K562 (cell line): ENCODE results near the gene GSK3B. TPM values are rescaled to one million over a fixed set of nuclear protein-coding genes. Genes with fewer than 3 reads are reported as not detected.

ENCODE experiments used
- ATAC-seq: fragments of 200-7000 bp; cut with Tn5 transposase; 3 replicates; pipeline ENCODE4 v1.9.1; 2020; ENCODE audit warnings: moderate library complexity
- BruUV-seq: library from RNA; stranded (reverse); fragments of 400-500 nt; replicated peaks from 2 replicates; lab custom pipeline; 2021; lab: Mats Ljungman, UMichigan
- CTCF ChIA-PET: fragments of 300-600 bp; formaldehyde crosslinking; extraction: SDS; loops from one replicate; lab custom pipeline; 2021; ENCODE audit warnings: low intra/inter-chr PET ratio; lab: Yijun Ruan, JAX
- POLR2A ChIA-PET: fragments of 300-600, 350-650 bp; sonication (Branson Sonifier 250); formaldehyde crosslinking; extraction: SDS; loops from one replicate; lab custom pipeline; 2021; ENCODE audit warnings: antibody characterized with exemption, inconsistent platforms; lab: Yijun Ruan, JAX
- DNase-seq, 4 experiments: peaks; one replicate each; pipeline versions ENCODE4 v3.0.0 to v3.0.0-alpha.2; 2011 to 2018; ENCODE audit warnings: low spot score in 3 of 4, mixed read lengths in 3 of 4; ENCODE audit errors: extremely low read depth in 1 of 4
- FAIRE-seq: peaks from 2 replicates; lab custom pipeline; 2011; peaks lifted over from hg19 to GRCh38; lab: Jason Lieb, UNC
- H2AFZ ChIP-seq: 2 replicates; pipeline ENCODE4 v1.6.0; 2011; ENCODE audit warnings: low read depth, low read length, control low read depth, inconsistent platforms
- H3K27ac ChIP-seq: fragments of 200-600 bp; 3 replicates; pipeline ENCODE4 v1.8.0; 2011; ENCODE audit warnings: low read depth, mild to moderate bottlenecking, control low read depth, inconsistent platforms, low read length, moderate library complexity, mixed read lengths; ENCODE audit errors: extremely low read depth
- H3K27me3 ChIP-seq, 2 experiments: fragments of 300-600 bp in 1 of 2; 2 replicates in 1 of 2; 3 replicates in 1 of 2; pipeline versions ENCODE4 v1.6.0 to v1.8.0; 2011; ENCODE audit warnings: inconsistent platforms in 2 of 2, low read length in 2 of 2, mild to moderate bottlenecking in 1 of 2, mixed read lengths in 1 of 2, moderate library complexity in 1 of 2; ENCODE audit not compliant: control insufficient read depth in 2 of 2, insufficient read depth in 2 of 2
- H3K36me3 ChIP-seq: fragments of 300-600 bp; 3 replicates; pipeline ENCODE4 v1.8.0; 2011; ENCODE audit warnings: mild to moderate bottlenecking, low read length, inconsistent platforms; ENCODE audit not compliant: control insufficient read depth, insufficient read depth
- H3K4me1 ChIP-seq, 2 experiments: fragments of 200-600 bp in 1 of 2; replicated peaks in 1 of 2; 2 replicates in 1 of 2; 3 replicates in 1 of 2; pipeline versions ENCODE4 v1.5.1 to v1.8.0; 2011; ENCODE audit warnings: inconsistent platforms in 2 of 2, low read length in 2 of 2, mild to moderate bottlenecking in 1 of 2, mixed read lengths in 1 of 2, moderate library complexity in 1 of 2; ENCODE audit not compliant: control insufficient read depth in 2 of 2, insufficient read depth in 2 of 2
- H3K4me2 ChIP-seq: 2 replicates; pipeline ENCODE4 v1.6.1; 2011; ENCODE audit warnings: low read length, control low read depth, inconsistent platforms, mixed read lengths; ENCODE audit not compliant: insufficient read depth
- H3K4me3 ChIP-seq: fragments of 200-600 bp; sonication (generic), shearing (Covaris generic); 2 replicates; pipeline ENCODE4 v1.5.1; 2016; ENCODE audit warnings: control low read depth, inconsistent platforms
- H3K79me2 ChIP-seq: fragments of 200-600 bp; 3 replicates; pipeline ENCODE4 v1.8.0; 2011; ENCODE audit warnings: low read length, inconsistent platforms; ENCODE audit not compliant: control insufficient read depth, insufficient read depth
- H3K9ac ChIP-seq, 2 experiments: 2 replicates each; pipeline versions ENCODE4 v1.6.0 to v1.6.1; 2011; ENCODE audit warnings: low read depth in 2 of 2, low read length in 2 of 2, control low read depth in 1 of 2, inconsistent platforms in 1 of 2, mild to moderate bottlenecking in 1 of 2, mixed read lengths in 1 of 2; ENCODE audit not compliant: insufficient read depth in 1 of 2
- H3K9me1 ChIP-seq: one replicate; pipeline ENCODE4 v1.6.0; 2011; ENCODE audit warnings: inconsistent platforms, mild to moderate bottlenecking, low read length, moderate library complexity; ENCODE audit not compliant: control insufficient read depth, insufficient read depth
- H3K9me3 ChIP-seq: replicated peaks from 2 replicates; pipeline ENCODE4 v1.5.1; 2011; ENCODE audit warnings: low read depth, low read length, inconsistent platforms; ENCODE audit not compliant: control insufficient read depth, insufficient read depth
- H4K20me1 ChIP-seq: replicated peaks from 2 replicates; pipeline ENCODE4 v1.6.1; 2011; ENCODE audit warnings: low read length, inconsistent platforms, mixed read lengths; ENCODE audit not compliant: control insufficient read depth, insufficient read depth
- CAMTA2 ChIP-seq: fragments of 250-450 bp; sonication (Bioruptor Pico); conservative IDR thresholded peaks from 2 replicates; pipeline ENCODE4 v1.5.1; 2022
- CEBPB ChIP-seq: fragments of 450-650 bp; IDR thresholded peaks from 2 replicates; pipeline ENCODE4 v1.6.1; 2016; ENCODE audit warnings: missing genetic modification characterization, missing compliant biosample characterization
- CEBPG ChIP-seq, 3 experiments: fragments of 200-800 bp in 1 of 3; sonication (Bioruptor generic) in 1 of 3; sonication (generic) in 1 of 3; formaldehyde crosslinking in 1 of 3; IDR thresholded peaks in 2 of 3; conservative IDR thresholded peaks in 1 of 3; 2 replicates each; pipeline versions ENCODE4 v1.6.1 to v1.8.0; 2016 to 2022; ENCODE audit warnings: missing compliant biosample characterization in 2 of 3, missing genetic modification characterization in 2 of 3, mild to moderate bottlenecking in 1 of 3, missing genetic modification reagents in 1 of 3
- HSF4 ChIP-seq: fragments of 250-450 bp; sonication (Bioruptor Pico); IDR thresholded peaks from 2 replicates; pipeline ENCODE4 v2.1.2; 2022; ENCODE audit warnings: mild to moderate bottlenecking, moderate library complexity, borderline replicate concordance
- MAFK ChIP-seq: IDR thresholded peaks from 2 replicates; pipeline ENCODE4 v1.6.1; 2011; ENCODE audit warnings: low read length, improper control_type of control experiment
- PHB2 ChIP-seq: fragments of 450-650 bp; IDR thresholded peaks from 2 replicates; pipeline ENCODE4 v1.6.1; 2017; ENCODE audit warnings: low read depth
- RNF219 ChIP-seq: fragments of 250-450 bp; sonication (Bioruptor Pico); IDR thresholded peaks from 2 replicates; pipeline ENCODE4 v1.5.0; 2022; ENCODE audit warnings: mild to moderate bottlenecking
- ZC3H8 ChIP-seq: fragments of 450-650 bp; IDR thresholded peaks from 2 replicates; pipeline ENCODE4 v1.6.1; 2017
- ZNF311 ChIP-seq: fragments of 250-450 bp; sonication (Bioruptor Pico); IDR thresholded peaks from 2 replicates; pipeline ENCODE4 v1.4.0; 2020; ENCODE audit warnings: mild to moderate bottlenecking, moderate library complexity
- ZNF444 ChIP-seq: fragments of 250-450 bp; sonication (Bioruptor Pico); IDR thresholded peaks from 2 replicates; pipeline ENCODE4 v1.4.0; 2020; ENCODE audit warnings: mild to moderate bottlenecking, moderate library complexity
- ZNF668 ChIP-seq: fragments of 250-450 bp; sonication (Bioruptor Pico); IDR thresholded peaks from 2 replicates; pipeline ENCODE4 v1.8.0; 2022; ENCODE audit warnings: mild to moderate bottlenecking, inconsistent platforms
- WGBS: fragments of 100-300 bp; shearing (Covaris generic); methylation state at CpG from one replicate; pipeline ENCODE4 v1.1.6; 2016; ENCODE audit warnings: low coverage, mixed read lengths; ENCODE audit not compliant: insufficient coverage; ENCODE audit errors: missing lambda C conversion rate; 5-methylcytosine and 5-hydroxymethylcytosine counted together
- in situ Hi-C: fragments of 300-500 bp; cut with MboI; formaldehyde crosslinking; loops from 4 replicates; pipeline ENCODE4 v1.15.0; 2018; ENCODE audit warnings: inconsistent platforms, mixed read lengths
- intact Hi-C: fragments of 100-400 bp; cut with micrococcal nuclease; formaldehyde crosslinking; loops from 2 replicates; pipeline ENCODE4 v1.14.2; 2022
- polyA plus RNA-seq, 8 experiments: library from polyadenylated mRNA; depleted of rRNA in 4 of 8; stranded (reverse) in 5 of 8; unstranded in 3 of 8; fragments of >200 nt; fragmentation: Nextera tagmentation in 2 of 8; fragmentation: Illumina TruSeq in 1 of 8; extraction: Ambion mirVana in 2 of 8; extraction: Trizol in 1 of 8; gene quantifications; 2 replicates each; pipeline versions ENCODE4 v1.2.1 to v1.2.3, GENCODE V29; 2011 to 2014; ENCODE audit warnings: inconsistent platforms in 1 of 8, missing spikeins in 1 of 8
- total RNA-seq, 7 experiments: library from RNA; depleted of rRNA in 6 of 7; stranded (reverse); fragments of >200 nt in 6 of 7; fragmentation: Illumina TruSeq in 2 of 7; extraction: Trizol in 2 of 7; gene quantifications; 2 replicates each; pipeline versions ENCODE4 v1.2.1 to v1.2.3, GENCODE V29; 2011 to 2021; ENCODE audit warnings: low replicate concordance in 1 of 7

Gene GSK3B
- total and polyA plus RNA-seq, 9 of the 15 experiments (the other 6 are each of a cell fraction or from before 2014, with no cell fraction given): 4.7 to 25.0 (median 18.7) TPM

- WGBS: 82% methylated on average over 6 of the region's 7 CpGs
- H3K4me3 ChIP-seq: no peak overlapping the region
- intact Hi-C loops: no loop called here
Observed at GRCh38 chr3:120103276-120103675, 9.0 kb upstream of the GSK3B start.

More at GRCh38 chr3:120103276-120103675, 9.0 kb upstream of the GSK3B start:
- Histone ChIP-seq H3K27me3 (no peaks in the 10 kb centered on the region), H3K27ac (no peak overlapping the region), H4K20me1 (no peaks in the 10 kb centered on the region), H3K36me3 (peaks cover 7% of the 10 kb centered on the region; the same call in 1 of the 3 replicates), H3K4me1 (no peaks in the 10 kb centered on the region), H3K9me1 (no peaks in the 10 kb centered on the region), H2AFZ (no peak overlapping the region), H3K4me2 (no peak overlapping the region), H3K9ac (no peak overlapping the region), H3K79me2 (no peaks in the 10 kb centered on the region; the same call in 1 of the 3 replicates), H3K9me3 (no peaks in the 10 kb centered on the region)
- in situ Hi-C loops: no loop called here
- ATAC-seq: no peak
- BruUV-seq: no TSS peak
- no peak for FAIRE-seq
- CTCF ChIA-PET: no interaction called here
- POLR2A ChIA-PET: interaction anchor here (0.7 kb wide), 1 partner anchor 743 kb away, joined by 4 read pairs; no protein-coding TSS in a partner anchor
- DNase-seq: no peak
- TF ChIP-seq RNF219: no peak
- no peak for TF ChIP-seq HSF4 (CRISPR knock-in tag)
- no peak for TF ChIP-seq CEBPG (CRISPR knock-in tag; IDR thresholded peaks at IDR 0.05)
- peak in 1 of 2 experiments; percentile 44; a peak in 1 of 4 replicates for TF ChIP-seq CEBPG (tag; conservative IDR thresholded peaks at IDR 0.05 in 1 of 2, IDR thresholded peaks at IDR 0.05 in 1 of 2)
- TF ChIP-seq PHB2: no peak
- TF ChIP-seq ZNF668 (CRISPR knock-in tag): no peak
- no peak for TF ChIP-seq CAMTA2 (CRISPR knock-in tag)
- TF ChIP-seq ZNF311 (CRISPR knock-in tag): no peak
- no peak for TF ChIP-seq MAFK
- peak; percentile 52 for TF ChIP-seq CEBPB (tag)
- no peak for TF ChIP-seq ZC3H8
- no peak for TF ChIP-seq ZNF444 (CRISPR knock-in tag)
